ENCODE measurements around the gene SALL3. TPM values are rescaled to one million over a fixed set of nuclear protein-coding genes. Genes with fewer than 3 reads are reported as not detected.

The SALL3 gene
- total and polyA plus RNA-seq, 2 of the 4 experiments (the other 2 are of a cell fraction) = not detected

DNA sequence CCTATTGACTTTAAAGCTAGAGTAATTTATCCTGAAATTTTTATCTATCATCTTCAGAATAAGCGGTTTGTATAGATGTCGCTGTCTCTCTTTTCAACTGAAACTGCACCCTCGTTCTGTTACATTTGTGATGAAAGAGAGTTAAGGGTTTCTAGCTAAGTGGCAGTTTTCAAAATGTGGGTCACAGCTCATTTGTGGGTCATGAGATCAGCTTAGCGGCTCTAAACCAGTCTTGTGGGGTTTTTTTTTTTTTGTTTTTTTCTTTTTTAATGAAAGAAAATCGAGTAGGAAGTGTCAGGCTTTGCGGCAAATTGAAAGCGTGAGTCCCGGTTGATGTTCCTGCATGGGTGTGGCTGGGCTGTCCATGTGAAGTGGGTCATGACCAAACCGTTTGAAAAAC is 31.2 kb downstream of the SALL3 start:
- no peaks in the 10 kb centered on the region for H3K27me3 ChIP-seq (ENCODE audit: control insufficient read depth, insufficient read depth, low read length)
- no peaks in the 10 kb centered on the region for H4K20me1 ChIP-seq (ENCODE audit: insufficient read depth, low read length)
- H4K91ac ChIP-seq (ENCODE audit: insufficient read depth, low read depth, low read length) = no peak overlapping the region
- no peaks in the 10 kb centered on the region for H3K79me1 ChIP-seq (ENCODE audit: low read depth in 1 of 2, low read length in 2 of 2)
- no peak overlapping the region for H3K9ac ChIP-seq (ENCODE audit: low read depth, low read length)
- TF ChIP-seq MAFK (IDR thresholded peaks at IDR 0.05; ENCODE audit: low read depth, low read length) (no peak), NFE2L2 (IDR thresholded peaks at IDR 0.05; ENCODE audit: low read depth, low read length) (no peak), CEBPB (IDR thresholded peaks at IDR 0.05; ENCODE audit: low read depth, low read length) (no peak), RFX5 (IDR thresholded peaks at IDR 0.05; ENCODE audit: low read depth, low read length) (no peak), BHLHE40 (IDR thresholded peaks at IDR 0.05; ENCODE audit: low read depth, low read length) (no peak), MAZ (IDR thresholded peaks at IDR 0.05; ENCODE audit: borderline replicate concordance, low read depth, low read length) (no peak), POLR2A (IDR thresholded peaks at IDR 0.05; ENCODE audit: low read depth, low read length) (no peak), RCOR1 (IDR thresholded peaks at IDR 0.05; ENCODE audit: insufficient replicate concordance, low read length) (no peak), MXI1 (IDR thresholded peaks at IDR 0.05; ENCODE audit: borderline replicate concordance, low read depth, low read length) (no peak), RAD21 (IDR thresholded peaks at IDR 0.05; ENCODE audit: low read length) (no peak), CHD1 (IDR thresholded peaks at IDR 0.05; ENCODE audit: low read depth, low read length) (no peak), FOS (IDR thresholded peaks at IDR 0.05; ENCODE audit: low read depth, low read length) (no peak), SMC3 (IDR thresholded peaks at IDR 0.05; ENCODE audit: low read depth, low read length) (no peak)
- TF ChIP-seq, protein P1, sequence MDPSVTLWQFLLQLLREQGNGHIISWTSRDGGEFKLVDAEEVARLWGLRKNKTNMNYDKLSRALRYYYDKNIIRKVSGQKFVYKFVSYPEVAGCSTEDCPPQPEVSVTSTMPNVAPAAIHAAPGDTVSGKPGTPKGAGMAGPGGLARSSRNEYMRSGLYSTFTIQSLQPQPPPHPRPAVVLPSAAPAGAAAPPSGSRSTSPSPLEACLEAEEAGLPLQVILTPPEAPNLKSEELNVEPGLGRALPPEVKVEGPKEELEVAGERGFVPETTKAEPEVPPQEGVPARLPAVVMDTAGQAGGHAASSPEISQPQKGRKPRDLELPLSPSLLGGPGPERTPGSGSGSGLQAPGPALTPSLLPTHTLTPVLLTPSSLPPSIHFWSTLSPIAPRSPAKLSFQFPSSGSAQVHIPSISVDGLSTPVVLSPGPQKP (IDR thresholded peaks at IDR 0.05; ENCODE audit: borderline replicate concordance, low read depth, low read length) = no peak
- TF ChIP-seq, protein P2, sequence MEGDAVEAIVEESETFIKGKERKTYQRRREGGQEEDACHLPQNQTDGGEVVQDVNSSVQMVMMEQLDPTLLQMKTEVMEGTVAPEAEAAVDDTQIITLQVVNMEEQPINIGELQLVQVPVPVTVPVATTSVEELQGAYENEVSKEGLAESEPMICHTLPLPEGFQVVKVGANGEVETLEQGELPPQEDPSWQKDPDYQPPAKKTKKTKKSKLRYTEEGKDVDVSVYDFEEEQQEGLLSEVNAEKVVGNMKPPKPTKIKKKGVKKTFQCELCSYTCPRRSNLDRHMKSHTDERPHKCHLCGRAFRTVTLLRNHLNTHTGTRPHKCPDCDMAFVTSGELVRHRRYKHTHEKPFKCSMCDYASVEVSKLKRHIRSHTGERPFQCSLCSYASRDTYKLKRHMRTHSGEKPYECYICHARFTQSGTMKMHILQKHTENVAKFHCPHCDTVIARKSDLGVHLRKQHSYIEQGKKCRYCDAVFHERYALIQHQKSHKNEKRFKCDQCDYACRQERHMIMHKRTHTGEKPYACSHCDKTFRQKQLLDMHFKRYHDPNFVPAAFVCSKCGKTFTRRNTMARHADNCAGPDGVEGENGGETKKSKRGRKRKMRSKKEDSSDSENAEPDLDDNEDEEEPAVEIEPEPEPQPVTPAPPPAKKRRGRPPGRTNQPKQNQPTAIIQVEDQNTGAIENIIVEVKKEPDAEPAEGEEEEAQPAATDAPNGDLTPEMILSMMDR (conservative IDR thresholded peaks at IDR 0.05; ENCODE audit: low read depth, low read length) = no peak
- TF ChIP-seq, protein P3, sequence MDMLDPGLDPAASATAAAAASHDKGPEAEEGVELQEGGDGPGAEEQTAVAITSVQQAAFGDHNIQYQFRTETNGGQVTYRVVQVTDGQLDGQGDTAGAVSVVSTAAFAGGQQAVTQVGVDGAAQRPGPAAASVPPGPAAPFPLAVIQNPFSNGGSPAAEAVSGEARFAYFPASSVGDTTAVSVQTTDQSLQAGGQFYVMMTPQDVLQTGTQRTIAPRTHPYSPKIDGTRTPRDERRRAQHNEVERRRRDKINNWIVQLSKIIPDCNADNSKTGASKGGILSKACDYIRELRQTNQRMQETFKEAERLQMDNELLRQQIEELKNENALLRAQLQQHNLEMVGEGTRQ (IDR thresholded peaks at IDR 0.05; ENCODE audit: low read depth, low read length) = no peak
- H3K9me1 ChIP-seq (ENCODE audit: insufficient read depth, low read length) = no peaks in the 10 kb centered on the region
- in situ Hi-C loops (cut with MboI; ENCODE audit: low sequenced_read_pairs) (no loop called here), dilution Hi-C loops (cut with HindIII; ENCODE audit: low sequenced_read_pairs, unreplicated experiment) (no loop called here), intact Hi-C loops (cut with micrococcal nuclease) (no loop called here)
- no peak overlapping the region for H3K14ac ChIP-seq (replicated peaks; ENCODE audit: low read depth, low read length)
- no peak overlapping the region for H2AK9ac ChIP-seq (replicated peaks; ENCODE audit: low read depth, low read length, poor library complexity)
- no peak overlapping the region for H2BK20ac ChIP-seq (ENCODE audit: low read depth, low read length)
- no peak overlapping the region for H4K5ac ChIP-seq (ENCODE audit: low read depth, low read length)
- no peak overlapping the region for H2BK15ac ChIP-seq (ENCODE audit: low read depth, low read length)
- H2BK5ac ChIP-seq (ENCODE audit: low read depth, low read length, poor library complexity, severe bottlenecking) = no peak overlapping the region
- H3K4me1 ChIP-seq (ENCODE audit: control insufficient read depth, insufficient read depth, low read length) = no peaks in the 10 kb centered on the region
- no peak overlapping the region for H2AFZ ChIP-seq (replicated peaks; ENCODE audit: low read length, poor library complexity)
- H2BK120ac ChIP-seq (ENCODE audit: low read depth, low read length) = no peak overlapping the region
- no peak overlapping the region for H3K27ac ChIP-seq (ENCODE audit: insufficient read depth, low read length)
- CTCF ChIA-PET = no interaction called here
- H3K4me3 ChIP-seq (ENCODE audit: insufficient read depth, low read depth, low read length) = no peak overlapping the region
- no peak overlapping the region for H2AK5ac ChIP-seq (ENCODE audit: low read depth, low read length)
- no peak overlapping the region for H3K18ac ChIP-seq (ENCODE audit: low read depth, low read length)
- POLR2A ChIA-PET (ENCODE audit: unreplicated experiment) = no interaction called here
- no peak overlapping the region for H3K56ac ChIP-seq (ENCODE audit: extremely low read depth, insufficient read depth, low read length)
- H3K9me3 ChIP-seq (ENCODE audit: control insufficient read depth, insufficient read depth, low read length) = peaks cover 19% of the 10 kb centered on the region
- DNase-seq (no peak), ATAC-seq (ENCODE audit: low read depth) (no peak)
- BruUV-seq (replicated peaks) = no TSS peak
- no peak overlapping the region for H4K8ac ChIP-seq (ENCODE audit: low read depth in 2 of 2, low read length in 2 of 2)
- H3K4me2 ChIP-seq (ENCODE audit: low read depth, low read length) = no peak overlapping the region
- H3K4ac ChIP-seq (ENCODE audit: low read depth, low read length) = no peak overlapping the region
- no peak overlapping the region for H3K23ac ChIP-seq (ENCODE audit: low read depth, low read length)
- no CpG with 5 or more reads among the region's 9 CpGs for WGBS, 2 experiments (ENCODE audit: extremely low coverage in 2 of 2, insufficient read length in 1 of 2)
- H3K36me3 ChIP-seq (ENCODE audit: control insufficient read depth, insufficient read depth, low read length) = no peaks in the 10 kb centered on the region
